ENCODE measurements around the gene SHISA9. TPM values are rescaled to one million over a fixed set of nuclear protein-coding genes. Genes with fewer than 3 reads are reported as not detected.

The SHISA9 gene
- total RNA-seq, 2 donors from 2014 or later = 0.41 to 0.47 TPM

GRCh38 chr16:13148836-13149235 lies 247.4 kb downstream of the SHISA9 start:
- Histone ChIP-seq H3K9me3 (no peaks in the 10 kb centered on the region), H3K4me1 (no peaks in the 10 kb centered on the region), H3K4me3 (no peak overlapping the region), H3K27ac (no peak overlapping the region), H3K27me3 (no peaks in the 10 kb centered on the region), H3K36me3 (no peaks in the 10 kb centered on the region)
- TF ChIP-seq CTCF (IDR thresholded peaks at IDR 0.05) = no peak
- no peak for DNase-seq (ENCODE audit: low spot score)

GRCh38 chr16:13150181-13150885 lies 248.9 kb downstream of the SHISA9 start:
- no peaks in the 10 kb centered on the region for H3K36me3 ChIP-seq
- H3K4me3 ChIP-seq = no peak overlapping the region
- no peaks in the 10 kb centered on the region for H3K9me3 ChIP-seq
- H3K27me3 ChIP-seq = no peaks in the 10 kb centered on the region
- H3K4me1 ChIP-seq = no peaks in the 10 kb centered on the region
- TF ChIP-seq CTCF (IDR thresholded peaks at IDR 0.05) = no peak
- DNase-seq (ENCODE audit: low spot score) = no peak
- H3K27ac ChIP-seq = no peak overlapping the region

- H3K36me3 ChIP-seq = no peaks in the 10 kb centered on the region
- no peak for TF ChIP-seq CTCF (IDR thresholded peaks at IDR 0.05)
- no peak overlapping the region for H3K27ac ChIP-seq
- DNase-seq (ENCODE audit: low spot score) = no peak
- no peaks in the 10 kb centered on the region for H3K9me3 ChIP-seq
- no peaks in the 10 kb centered on the region for H3K27me3 ChIP-seq
- no peaks in the 10 kb centered on the region for H3K4me1 ChIP-seq
- H3K4me3 ChIP-seq = no peak overlapping the region
Observed at GRCh38 chr16:13153696-13154095, 252.3 kb downstream of the SHISA9 start.

GRCh38 chr16:13154799-13155198 lies 253.4 kb downstream of the SHISA9 start:
- H3K27ac ChIP-seq = no peak overlapping the region
- no peaks in the 10 kb centered on the region for H3K4me1 ChIP-seq
- no peak for DNase-seq (ENCODE audit: low spot score)
- no peaks in the 10 kb centered on the region for H3K36me3 ChIP-seq
- no peak for TF ChIP-seq CTCF (IDR thresholded peaks at IDR 0.05)
- H3K27me3 ChIP-seq = no peaks in the 10 kb centered on the region
- no peak overlapping the region for H3K4me3 ChIP-seq
- no peaks in the 10 kb centered on the region for H3K9me3 ChIP-seq

GRCh38 chr16:13155377-13155776 lies 254.0 kb downstream of the SHISA9 start:
- H3K27ac ChIP-seq = no peak overlapping the region
- H3K4me1 ChIP-seq = no peaks in the 10 kb centered on the region
- H3K9me3 ChIP-seq = no peaks in the 10 kb centered on the region
- no peaks in the 10 kb centered on the region for H3K36me3 ChIP-seq
- no peak for TF ChIP-seq CTCF (IDR thresholded peaks at IDR 0.05)
- DNase-seq (ENCODE audit: low spot score) = no peak
- H3K4me3 ChIP-seq = no peak overlapping the region
- no peaks in the 10 kb centered on the region for H3K27me3 ChIP-seq

GRCh38 chr16:13155780-13156179 lies 254.4 kb downstream of the SHISA9 start:
- H3K36me3 ChIP-seq = no peaks in the 10 kb centered on the region
- H3K4me3 ChIP-seq = no peak overlapping the region

More at GRCh38 chr16:13155780-13156179, 254.4 kb downstream of the SHISA9 start:
- no peaks in the 10 kb centered on the region for H3K27me3 ChIP-seq
- no peak overlapping the region for H3K27ac ChIP-seq
- no peak for DNase-seq (ENCODE audit: low spot score)
- H3K9me3 ChIP-seq = no peaks in the 10 kb centered on the region
- TF ChIP-seq CTCF (IDR thresholded peaks at IDR 0.05) = no peak
- H3K4me1 ChIP-seq = no peaks in the 10 kb centered on the region
